GM18517 (cell line): ENCODE measurements around the gene KRT82.
"Not testable (repeated sequence)": the region's sequence is repeated elsewhere in the genome, so short reads cannot be mapped to it uniquely, and the experiment has no call there.

Source experiments
- ATAC-seq: cut with Tn5 transposase; IDR thresholded peaks from one replicate; pipeline ENCODE4 v1.9.1; 2021; ENCODE audit warnings: mild to moderate bottlenecking, moderate library complexity; ENCODE audit not compliant: unreplicated experiment

KRT82 gene

DNA sequence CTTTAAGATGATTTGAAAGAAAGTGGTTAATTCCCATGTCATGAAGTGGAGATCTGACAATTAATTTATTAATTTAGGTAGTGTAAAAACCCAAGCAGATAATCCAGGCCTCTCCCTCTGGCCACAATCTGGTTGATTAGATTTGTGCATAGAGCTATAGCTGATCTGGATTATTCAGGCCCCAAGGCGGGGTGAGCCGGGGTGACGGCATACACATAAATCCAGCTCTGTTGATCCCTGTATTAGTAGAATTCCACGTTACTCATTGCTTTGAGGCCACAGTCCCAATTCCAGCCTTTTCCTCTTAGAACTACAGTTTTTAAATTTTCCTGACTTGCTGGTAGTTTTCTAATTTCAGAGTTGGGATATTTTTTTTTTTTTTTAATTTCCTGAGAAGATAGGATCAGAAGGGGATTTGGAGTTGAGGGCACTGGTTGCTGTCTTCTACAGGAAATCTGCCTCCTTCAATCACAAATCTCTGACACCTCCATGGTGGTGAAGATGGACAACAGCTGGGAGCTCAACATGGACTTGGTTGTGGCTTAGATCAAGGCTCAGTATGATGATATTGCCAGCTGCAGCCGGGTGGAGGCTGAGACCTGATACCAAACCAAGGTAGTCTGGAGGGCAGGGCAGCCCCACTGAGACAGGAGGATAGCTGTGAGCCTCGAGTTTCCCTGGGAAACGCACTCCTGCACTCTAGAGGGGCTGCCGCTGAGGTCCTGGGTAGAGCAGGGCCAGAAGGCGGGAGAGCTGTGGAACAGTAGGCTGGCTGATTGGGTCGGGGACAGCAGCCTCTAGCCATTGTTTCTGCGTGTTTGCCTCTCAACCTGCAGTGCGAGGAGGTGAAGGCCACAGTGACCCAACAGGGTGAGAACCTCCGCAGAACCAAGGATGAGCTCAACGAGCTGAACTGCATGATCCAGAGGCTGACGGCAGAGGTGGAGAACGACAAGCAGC lies 58.3 kb downstream of the KRT82 start:
- ATAC-seq: no peak

DNA sequence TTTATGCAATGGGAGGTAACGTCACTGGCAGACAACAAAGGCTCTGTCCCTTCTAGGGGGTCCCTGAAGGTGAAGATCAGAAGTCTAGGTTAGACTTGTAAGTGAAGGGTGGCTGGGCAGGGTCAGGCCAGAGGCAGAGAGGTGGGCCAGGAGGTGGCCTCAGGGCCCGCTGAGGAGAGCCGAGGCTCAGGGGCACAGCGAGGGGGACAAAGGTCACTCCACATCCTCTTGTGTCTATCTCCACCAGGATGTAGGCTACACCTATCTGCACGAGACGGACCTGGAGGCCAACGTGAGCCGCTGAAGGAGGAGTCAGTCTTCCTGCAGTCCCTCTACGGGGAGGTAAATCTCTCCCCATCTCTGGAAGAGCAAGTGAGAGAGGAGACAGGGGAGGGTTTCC lies 59.1 kb downstream of the KRT82 start:
- ATAC-seq: no peak

DNA sequence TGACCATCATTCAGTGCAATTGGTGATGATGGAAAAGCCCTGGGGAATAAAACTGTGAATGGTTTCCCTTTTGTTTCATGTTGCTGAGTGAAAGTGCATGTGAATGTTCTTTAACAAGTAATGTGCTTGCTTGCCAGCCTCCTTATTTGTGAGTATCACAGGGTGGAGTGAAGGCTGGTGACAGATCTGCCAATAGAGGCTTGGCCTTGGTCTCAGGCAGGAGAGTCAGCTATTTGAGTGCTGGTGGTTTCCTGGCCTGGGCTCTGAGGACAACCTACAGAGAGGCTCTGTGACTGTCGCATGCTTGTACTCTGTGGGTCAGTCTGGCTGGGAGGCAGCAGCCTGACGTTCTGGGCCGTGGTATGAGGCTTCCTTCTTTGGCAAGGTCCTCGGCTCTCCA lies 59.5 kb downstream of the KRT82 start:
- no peak for ATAC-seq

DNA sequence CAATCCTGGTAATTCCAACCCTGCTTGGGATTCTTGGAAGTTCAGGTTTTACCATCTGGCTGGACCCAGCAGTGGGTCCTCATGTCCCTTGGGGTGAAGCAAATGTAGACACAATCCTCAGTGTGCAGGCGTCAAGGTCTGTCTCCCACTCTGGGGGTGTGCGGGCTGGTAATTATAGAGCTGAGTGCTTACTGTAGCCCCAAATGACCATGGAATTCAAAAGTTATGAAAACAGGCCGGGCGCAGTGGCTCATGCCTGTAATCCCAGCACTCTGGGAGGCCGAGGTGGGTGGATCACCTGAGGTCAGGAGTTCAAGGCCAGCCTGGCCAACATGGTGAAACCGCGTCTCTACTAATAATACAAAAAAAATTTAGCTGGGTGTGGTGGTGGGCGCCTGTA lies 61.1 kb downstream of the KRT82 start:
- ATAC-seq: not testable (repeated sequence)

DNA sequence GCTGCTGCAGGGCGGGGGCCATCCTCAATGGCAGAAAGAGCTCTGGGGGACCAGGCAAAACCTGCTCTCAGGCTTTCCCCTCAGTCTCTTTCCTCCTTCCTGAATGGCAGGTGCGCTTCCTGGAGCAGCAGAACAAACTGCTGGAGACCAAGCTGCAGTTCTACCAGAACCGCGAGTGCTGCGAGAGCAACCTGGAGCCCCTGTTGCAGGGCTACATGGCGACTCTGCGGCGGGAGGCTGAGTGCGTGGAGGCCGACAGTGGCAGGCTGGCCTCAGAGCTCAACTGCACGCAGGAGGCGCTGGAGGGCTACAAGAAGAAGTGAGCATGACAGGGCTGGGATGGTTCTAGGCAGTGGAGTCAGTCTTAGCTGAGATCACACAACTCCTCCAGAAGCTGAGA lies 62.0 kb downstream of the KRT82 start:
- ATAC-seq: no peak
